ENCODE measurements around the gene YES1.
"Not testable (repeated sequence)": the region's sequence is repeated elsewhere in the genome, so short reads cannot be mapped to it uniquely, and the experiment has no call there.

The YES1 gene

DNA sequence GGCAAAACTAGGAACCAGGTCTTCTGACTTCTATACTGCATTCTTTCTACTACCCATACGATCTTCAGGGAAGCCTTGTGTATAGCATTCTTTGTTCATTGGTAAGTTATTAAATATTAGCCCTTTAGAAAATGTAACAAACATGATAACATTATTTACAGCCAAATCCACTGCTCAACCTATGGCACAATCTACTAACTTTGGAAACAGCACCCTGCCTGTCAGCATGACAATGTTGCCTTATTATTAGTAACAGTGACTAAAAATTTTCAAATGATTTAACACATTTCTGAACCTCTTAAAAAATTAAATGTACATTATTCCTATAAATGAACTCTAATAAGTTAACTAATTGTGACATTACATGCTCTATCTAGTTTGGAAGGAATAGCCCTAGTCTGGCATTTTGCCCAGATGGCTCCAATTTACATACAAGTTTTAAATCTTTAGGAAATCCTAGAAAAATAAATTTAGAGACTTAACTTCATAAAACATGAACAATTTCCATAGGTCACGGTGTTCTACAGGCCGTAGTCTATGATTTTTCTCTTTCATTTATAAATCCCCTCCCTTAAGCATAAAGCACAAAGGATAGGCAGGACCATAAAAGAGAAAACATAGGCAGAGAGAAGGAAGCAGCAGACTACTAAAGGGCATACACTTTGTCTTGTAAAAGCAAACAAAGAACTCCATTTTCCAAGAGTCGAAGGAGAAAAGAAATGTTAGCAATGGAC, 33.7 kb downstream of the YES1 start:
- DNase-seq, result no peak

DNA sequence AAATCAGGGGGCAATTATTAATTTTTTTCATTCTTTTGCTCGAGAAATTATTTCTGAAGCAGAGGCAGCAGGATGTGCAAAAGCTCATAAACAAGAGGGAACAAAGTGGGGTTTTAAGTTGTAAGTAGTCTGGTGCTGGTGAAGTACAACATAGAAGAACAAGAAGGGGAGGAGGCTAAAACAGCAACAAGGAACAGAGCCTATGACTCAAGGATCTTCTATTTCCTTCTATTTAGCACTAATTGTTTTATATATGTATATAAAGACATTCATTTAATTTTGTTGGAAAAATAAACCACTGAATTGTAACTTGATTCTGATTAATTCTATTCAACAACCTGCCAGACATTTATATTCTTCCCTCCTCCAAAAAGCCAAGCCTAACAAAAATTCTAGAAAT, 35.0 kb downstream of the YES1 start:
- DNase-seq, result no peak

- not testable (repeated sequence) for DNase-seq
These were observed 36.0 kb downstream of the YES1 start for GRCh38 chr18:776044-776443.

DNA sequence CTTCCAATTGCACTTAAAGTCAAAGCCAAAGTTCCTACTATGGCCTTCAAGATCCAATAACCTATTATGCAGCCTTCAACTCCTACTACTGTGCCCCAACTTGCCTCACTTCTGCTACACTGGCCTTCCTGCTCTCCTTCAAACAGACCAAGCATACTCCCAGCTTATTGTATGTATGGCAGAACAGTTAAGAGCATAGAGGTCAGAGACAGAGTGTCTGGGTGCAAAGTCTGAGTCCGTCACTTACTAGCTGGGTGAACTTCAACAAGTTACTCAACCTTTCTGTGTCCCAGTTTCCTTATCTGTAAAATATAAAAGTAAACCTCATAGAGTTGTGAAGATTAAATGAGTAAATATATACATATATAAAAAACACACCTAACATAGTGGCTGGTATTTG, 37.2 kb downstream of the YES1 start:
- DNase-seq, result no peak

GRCh38 chr18:773980-774624, 37.9 kb downstream of the YES1 start:
- DNase-seq, result no peak

DNA sequence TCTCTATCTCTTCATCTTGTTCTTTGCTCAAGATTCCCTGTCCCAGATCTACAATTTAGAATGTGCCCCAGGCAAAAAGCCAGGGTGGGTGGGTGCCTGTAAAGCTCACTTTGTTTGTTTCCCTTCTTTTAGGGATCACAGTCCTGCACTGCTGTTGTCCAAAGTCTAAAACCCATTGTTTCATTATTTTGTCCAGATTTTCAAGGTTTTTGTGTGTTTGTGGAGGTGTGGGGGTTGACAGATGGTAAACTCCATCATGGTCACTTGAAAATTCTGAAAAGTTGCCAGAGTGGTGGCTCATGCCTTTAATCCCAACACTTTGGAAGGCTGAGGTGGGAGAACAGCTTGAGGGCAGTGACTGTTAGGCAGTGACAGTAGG, 41.5 kb downstream of the YES1 start:
- DNase-seq, result no peak

GRCh38 chr18:767961-768360, 44.1 kb downstream of the YES1 start:
- no peak for DNase-seq

DNA sequence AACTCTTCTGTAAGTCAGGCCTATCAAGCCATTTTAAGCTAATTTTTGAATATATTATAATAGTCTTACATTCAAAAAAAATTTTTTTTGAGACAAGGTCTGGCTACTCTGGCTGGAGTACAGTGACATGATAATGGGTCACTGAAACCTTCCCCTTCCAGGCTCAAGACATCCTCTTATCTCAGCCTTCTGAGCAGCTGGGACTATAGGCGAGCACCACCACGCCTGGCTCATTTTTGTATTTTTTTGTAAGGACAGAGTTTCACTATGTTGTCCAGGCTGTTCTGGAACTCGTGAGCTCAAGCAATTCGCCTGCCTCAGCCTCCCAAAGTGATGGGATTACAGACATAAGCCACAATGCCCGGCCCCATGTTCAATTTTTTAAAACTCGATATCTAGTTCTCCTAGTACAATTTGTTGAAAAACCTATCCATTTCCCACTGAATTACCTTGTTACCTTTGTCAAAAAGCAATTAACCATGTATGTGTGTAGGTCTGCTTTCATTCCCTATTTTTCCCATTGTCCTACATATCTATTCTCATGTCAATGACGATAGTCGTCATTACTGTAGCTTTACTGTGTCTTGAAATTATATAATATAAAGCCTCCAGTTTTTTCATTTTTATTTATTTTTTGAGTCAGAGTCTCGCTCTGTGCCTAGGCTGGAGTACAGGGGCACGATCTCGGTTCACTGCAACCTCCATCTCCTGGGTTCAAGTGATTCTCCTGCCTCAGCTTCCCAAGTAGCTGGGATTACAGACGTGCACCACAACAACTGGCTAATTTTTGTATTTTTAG, 44.8 kb downstream of the YES1 start:
- no peak for DNase-seq

- DNase-seq, result no peak
These were observed 45.5 kb downstream of the YES1 start for GRCh38 chr18:766550-766860.

GRCh38 chr18:765764-766549, 46.1 kb downstream of the YES1 start:
- DNase-seq, result peak; percentile 19

DNA sequence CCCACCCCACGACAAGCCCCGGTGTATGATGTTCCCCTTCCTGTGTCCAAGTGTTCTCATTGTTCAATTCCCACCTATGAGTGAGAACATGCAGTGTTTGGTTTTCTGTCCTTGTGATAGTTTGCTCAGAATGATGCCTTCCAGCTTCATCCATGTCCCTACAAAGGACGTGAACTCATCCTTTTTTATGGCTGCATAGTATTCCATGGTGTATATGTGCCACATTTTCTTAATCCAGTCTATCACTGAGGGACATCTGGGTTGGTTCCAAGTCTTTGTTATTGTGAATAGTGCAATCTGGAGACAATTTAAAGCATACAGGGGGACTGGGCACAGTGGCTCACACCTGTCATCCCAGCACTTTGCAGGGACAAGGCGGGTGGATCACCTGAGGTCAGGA, 52.2 kb downstream of the YES1 start:
- not testable (repeated sequence) for DNase-seq

DNA sequence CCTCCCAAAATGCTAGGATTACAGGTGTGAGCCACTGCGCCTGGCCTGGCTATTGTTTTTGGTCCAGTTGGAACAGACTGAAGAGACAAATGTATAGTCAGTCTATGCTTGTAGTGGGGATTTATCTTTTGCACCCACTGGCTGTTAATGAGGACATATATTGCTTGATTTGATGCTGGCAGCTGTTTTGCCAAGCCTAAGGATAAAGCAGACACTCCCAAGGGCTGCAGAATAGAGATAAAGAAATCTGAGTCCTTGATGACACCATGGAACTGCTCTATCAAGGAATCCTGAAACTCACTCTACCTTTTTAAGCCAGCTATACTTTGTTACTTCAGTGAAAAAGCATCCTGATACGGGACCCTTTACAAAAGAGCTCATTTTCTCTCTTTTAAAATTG, 56.5 kb downstream of the YES1 start:
- no peak for DNase-seq

DNA sequence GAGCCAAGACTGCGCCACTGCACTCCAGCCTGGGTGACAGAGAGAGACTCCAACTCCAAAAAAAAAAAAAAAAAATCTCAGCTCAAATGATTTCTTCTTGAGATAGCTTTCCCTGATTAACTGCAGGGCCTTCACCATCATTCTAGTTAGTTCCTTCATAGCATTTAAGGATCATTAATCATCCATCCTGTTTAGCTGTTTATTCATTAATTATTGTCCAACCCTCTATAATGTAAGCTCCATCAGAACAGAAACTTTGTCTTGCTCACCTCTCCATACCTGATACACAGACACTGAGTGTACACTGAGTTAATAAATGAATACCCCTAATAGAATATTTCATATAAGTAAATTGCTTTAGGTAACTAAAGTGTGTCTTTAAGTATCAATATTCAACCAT, 57.4 kb downstream of the YES1 start:
- no peak for DNase-seq

DNA sequence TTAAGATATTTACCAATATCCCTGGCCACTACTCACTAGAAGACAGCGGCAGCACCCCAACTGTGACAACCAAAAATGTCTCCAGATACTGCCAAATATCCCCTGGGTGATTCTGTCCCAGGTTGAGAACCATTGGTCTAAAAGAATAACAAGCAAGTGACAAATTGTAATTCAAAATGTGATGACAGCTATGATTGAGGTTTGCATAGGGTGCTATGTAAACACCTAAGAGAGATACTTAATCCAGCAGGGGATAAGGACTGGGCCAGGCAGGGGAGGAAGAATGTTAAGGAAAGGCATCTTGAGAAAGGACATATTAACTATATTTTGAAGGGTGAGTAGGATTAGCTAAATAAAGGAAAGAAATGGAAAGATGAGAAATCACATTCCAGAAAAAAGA, 61.6 kb downstream of the YES1 start:
- no peak for DNase-seq

DNA sequence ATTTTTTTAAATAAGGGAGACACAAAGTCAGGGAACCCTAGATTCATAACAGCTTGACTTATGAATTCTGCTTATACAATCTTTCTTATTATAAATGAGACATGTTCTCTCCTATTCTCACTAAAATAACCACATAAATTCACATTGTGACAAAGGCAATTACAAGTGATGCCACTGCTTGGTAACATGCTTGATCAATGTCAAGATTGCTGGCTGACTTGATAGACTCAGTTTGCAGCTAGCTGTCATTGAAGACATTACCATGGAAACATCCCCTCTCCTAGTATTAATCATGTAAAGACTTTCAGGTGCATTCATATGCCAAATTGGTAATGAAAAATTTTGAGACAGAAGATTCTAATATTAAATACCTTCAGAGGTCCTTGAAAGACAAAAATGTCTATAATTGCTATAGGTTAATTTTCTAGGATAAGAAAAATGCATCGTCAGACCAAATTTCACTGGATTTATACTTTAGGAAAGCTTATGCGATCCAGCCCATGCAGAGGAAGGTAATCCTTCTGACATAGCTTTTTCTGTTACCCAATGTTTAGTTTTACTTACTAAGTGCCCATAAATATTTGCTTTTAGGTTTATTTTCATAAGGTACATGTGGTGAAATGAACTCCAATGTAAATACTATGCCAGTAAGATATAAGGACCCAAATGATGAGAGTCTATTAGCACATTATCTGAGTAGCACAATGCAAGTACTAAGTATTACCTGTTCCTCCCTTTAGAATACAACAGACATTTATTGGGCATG, 67.0 kb downstream of the YES1 start:
- no peak for DNase-seq

- peak; percentile 30 for DNase-seq
These were observed 70.0 kb downstream of the YES1 start for GRCh38 chr18:741931-742512.

GRCh38 chr18:732371-732770, 79.7 kb downstream of the YES1 start:
- no peak for DNase-seq

- DNase-seq, result no peak
These were observed 80.9 kb downstream of the YES1 start for GRCh38 chr18:731185-731584.

DNA sequence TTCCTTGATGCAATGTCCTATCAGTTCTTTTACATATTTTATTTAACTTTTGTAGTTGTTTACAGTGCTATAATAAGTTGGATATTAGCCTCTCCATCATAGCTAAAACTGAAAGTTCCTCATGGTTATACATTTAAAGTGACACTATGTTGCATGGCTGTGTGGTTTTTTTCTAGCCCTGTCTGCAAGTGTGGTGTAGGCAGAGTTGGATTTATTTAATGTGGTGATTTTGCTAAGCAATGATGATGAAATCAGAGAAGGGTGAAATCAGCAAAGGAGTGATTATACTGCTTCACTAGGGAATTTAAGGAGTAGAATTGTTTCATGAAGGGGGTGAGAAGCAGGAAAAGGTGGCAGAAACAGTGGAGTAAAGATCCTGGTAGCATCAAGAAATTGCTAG, 81.3 kb downstream of the YES1 start:
- no peak for DNase-seq

DNA sequence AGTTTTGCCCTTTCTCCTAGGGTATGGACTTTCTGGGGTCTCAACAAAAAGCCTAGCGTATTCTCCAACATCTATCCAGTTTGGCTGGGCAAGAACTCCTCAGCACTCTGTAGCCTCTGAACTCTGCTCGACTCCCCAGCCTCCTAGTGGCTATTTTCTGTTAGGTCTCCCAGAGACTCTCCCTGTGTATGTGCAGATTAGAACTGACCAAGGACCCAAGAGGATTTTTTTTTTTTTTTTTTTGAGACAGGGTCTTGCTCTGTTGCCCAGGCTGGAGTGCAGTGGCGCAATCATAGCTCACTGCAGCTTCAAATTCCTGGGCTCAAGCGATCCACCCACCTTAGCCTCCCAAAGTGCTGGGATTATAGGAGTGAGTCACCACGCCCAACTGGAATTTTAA, 81.9 kb downstream of the YES1 start:
- DNase-seq, result not testable (repeated sequence)

DNA sequence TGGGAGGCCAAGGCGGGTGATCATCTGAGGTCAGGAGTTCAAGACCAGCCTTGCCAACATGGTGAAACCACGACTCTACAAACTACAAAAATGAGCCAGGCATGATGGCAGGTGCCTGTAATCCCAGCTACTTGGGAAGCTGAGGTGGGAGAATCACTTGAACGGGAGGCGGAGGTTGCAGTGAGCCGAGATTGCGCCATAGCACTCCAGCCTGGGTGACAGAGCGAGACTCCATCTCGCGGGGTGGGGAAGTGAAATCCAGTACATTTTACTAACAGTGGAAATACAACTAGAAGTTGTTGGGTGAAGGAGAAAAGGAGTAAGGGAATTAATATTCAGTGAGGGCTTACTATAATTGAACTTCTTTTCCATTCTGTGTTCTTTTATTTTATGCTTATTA, 86.4 kb downstream of the YES1 start:
- no peak for DNase-seq

DNA sequence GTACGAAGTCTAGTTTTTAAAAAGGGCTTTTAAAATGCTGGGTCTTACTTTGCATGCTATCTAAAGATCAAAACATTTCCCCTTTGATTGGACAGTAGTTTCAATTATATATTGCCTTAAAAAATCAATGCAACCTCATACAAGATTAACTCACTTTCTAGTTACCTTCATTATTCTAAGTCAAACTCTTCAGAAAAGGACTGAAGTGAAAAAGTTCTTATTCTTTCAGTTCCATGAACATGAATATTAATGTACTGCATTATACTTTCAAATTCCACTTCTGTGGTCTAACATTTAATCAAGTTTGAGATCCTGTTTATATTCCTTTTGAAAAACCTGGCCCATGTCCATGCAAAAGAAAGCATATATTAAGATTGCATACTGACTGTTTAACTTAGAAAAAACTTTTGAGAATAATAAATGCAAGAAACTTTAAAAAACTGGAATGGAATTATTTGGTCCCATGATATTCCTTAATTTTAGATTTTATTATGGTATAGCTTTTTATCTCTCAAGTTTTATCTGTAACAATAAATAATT, 88.4 kb downstream of the YES1 start:
- no peak for DNase-seq
